GM12872 (cell line): ENCODE measurements around the gene SPRYD3.

Source experiments
- CTCF ChIP-seq: IDR thresholded peaks from 3 replicates; pipeline ENCODE4 v1.5.1; 2011; ENCODE audit warnings: low read depth, mild to moderate bottlenecking, low read length, moderate library complexity; ENCODE audit not compliant: insufficient read depth

The SPRYD3 gene

GRCh38 chr12:53105712-53106439, 26.7 kb upstream of the SPRYD3 start:
- TF ChIP-seq CTCF = no peak

GRCh38 chr12:53105256-53105655, 26.1 kb upstream of the SPRYD3 start:
- TF ChIP-seq CTCF = no peak

- TF ChIP-seq CTCF = no peak
Measured at GRCh38 chr12:53103860-53104305, 24.7 kb upstream of the SPRYD3 start.

DNA sequence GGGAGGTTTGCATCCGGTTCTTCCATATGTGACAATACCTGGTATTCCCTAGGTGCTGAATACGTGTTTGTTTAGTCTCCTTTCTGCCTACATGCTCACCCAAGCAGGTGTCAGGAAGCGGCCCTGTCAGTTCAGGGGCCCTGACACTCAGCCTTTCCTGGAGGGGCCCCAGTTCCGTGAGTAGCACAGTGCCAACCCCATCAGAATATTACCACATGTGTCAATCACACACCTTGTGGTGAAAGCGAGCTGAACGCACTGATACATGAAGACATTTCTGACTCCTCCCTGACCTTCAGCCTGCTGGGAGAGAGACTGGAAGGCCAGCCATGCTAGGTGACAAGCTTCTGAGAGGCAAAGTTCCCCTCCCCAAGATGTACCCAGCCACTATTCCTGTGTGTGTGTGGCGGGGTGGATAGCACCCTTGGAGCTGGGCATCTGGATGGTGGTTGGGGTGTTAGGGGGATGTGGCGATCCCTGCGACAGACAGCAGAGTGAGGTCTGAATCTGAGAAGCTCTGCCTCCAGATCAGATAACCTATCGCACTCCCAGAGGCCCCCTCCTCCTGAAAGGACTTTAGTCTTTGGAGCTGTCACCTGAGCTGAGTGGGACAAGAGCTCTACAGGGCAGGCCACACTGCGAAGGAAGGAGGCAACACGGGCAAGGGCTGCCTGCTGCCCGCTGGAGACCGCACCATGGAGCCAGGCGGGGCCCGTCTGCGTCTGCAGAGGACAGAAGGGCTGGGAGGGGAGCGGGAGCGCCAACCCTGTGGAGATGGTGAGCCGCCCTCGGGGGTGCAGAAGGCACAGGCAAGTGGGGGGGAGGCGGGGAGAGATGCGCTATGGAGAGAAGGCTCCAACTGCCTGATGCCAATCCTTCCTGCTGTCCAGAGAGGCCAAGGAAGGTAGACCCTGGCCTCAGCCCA, 24.0 kb upstream of the SPRYD3 start, which contains the start of gene SOAT2:
Gene SOAT2 (plus strand): TSS at position 604 of the 925 bp plus-strand sequence. CDS start 92 bp downstream, at position 696.
- TF ChIP-seq CTCF = no peak

GRCh38 chr12:53101931-53102781, 23.0 kb upstream of the SPRYD3 start:
- TF ChIP-seq CTCF = no peak

GRCh38 chr12:53101266-53101665, 22.1 kb upstream of the SPRYD3 start:
- no peak for TF ChIP-seq CTCF
